ENCODE measurements around the gene PRCD.

PRCD gene

GRCh38 chr17:76542566-76542971 lies 2.7 kb downstream of the PRCD start:
- no peak for DNase-seq

- no peak for DNase-seq
Measured at GRCh38 chr17:76542984-76543383, 3.1 kb downstream of the PRCD start.

GRCh38 chr17:76543482-76543825 lies 3.6 kb downstream of the PRCD start:
- DNase-seq: no peak

- no peak for DNase-seq
Measured at GRCh38 chr17:76543826-76544545, 4.1 kb downstream of the PRCD start.

- DNase-seq: no peak
Measured at GRCh38 chr17:76544546-76545365, 4.9 kb downstream of the PRCD start.

- DNase-seq: no peak
Measured at GRCh38 chr17:76545918-76546555, 6.2 kb downstream of the PRCD start.

GRCh38 chr17:76546556-76547182 lies 6.8 kb downstream of the PRCD start:
- DNase-seq: no peak

GRCh38 chr17:76547183-76547641 lies 7.4 kb downstream of the PRCD start:
- DNase-seq: no peak

GRCh38 chr17:76547642-76548202 lies 7.9 kb downstream of the PRCD start:
- DNase-seq: no peak

GRCh38 chr17:76548378-76549214 lies 8.8 kb downstream of the PRCD start:
- DNase-seq: no peak

GRCh38 chr17:76549215-76549518 lies 9.3 kb downstream of the PRCD start:
- DNase-seq: no peak

- DNase-seq: no peak
Measured at GRCh38 chr17:76549539-76549938, 9.7 kb downstream of the PRCD start.

GRCh38 chr17:76550712-76551615 lies 11.1 kb downstream of the PRCD start:
- no peak for DNase-seq

- DNase-seq: no peak
Measured at GRCh38 chr17:76551685-76552084, 11.8 kb downstream of the PRCD start.

- DNase-seq: no peak
Measured at GRCh38 chr17:76553178-76553908, 13.5 kb downstream of the PRCD start.

GRCh38 chr17:76554131-76554530 lies 14.3 kb downstream of the PRCD start:
- DNase-seq: no peak

- no peak for DNase-seq
Measured at GRCh38 chr17:76556765-76557367, 17.0 kb downstream of the PRCD start.

- peak; percentile 90 for DNase-seq
Measured at GRCh38 chr17:76557368-76558197, 17.7 kb downstream of the PRCD start.
